ENCODE results near the gene MRPL17. TPM values are rescaled to one million over a fixed set of nuclear protein-coding genes. Genes with fewer than 3 reads are reported as not detected.
A peak's percentile ranks its signal among the peaks of the same experiment; 100 is the strongest.

The MRPL17 gene
- 13.4 TPM for polyA plus RNA-seq (2013)

- ChIA-PET CTCF (interaction anchor here (0.6 to 4.7 kb wide), 29 partner anchors 10 to 305 kb away, joined by 3 to 31 read pairs (median 3); partner anchors contain the start of genes DNHD1, ILK, RRP8 and TAF10), POLR2A (interaction anchor here (1.1 kb wide), 1 partner anchor 71 kb away, joined by 3 read pairs; no protein-coding TSS in a partner anchor)
- H3K27ac ChIP-seq (ENCODE audit: insufficient read depth in 1 of 2, low read depth in 1 of 2, low read length in 2 of 2, poor library complexity in 1 of 2, severe bottlenecking in 2 of 2), result peak within 1 kb of the TSS; percentile 77 to 90
- H3K4me1 ChIP-seq (ENCODE audit: control extremely low read depth in 1 of 4, control insufficient read depth in 4 of 4, insufficient read depth in 4 of 4, low read length in 3 of 4), result peaks cover 7 to 23% (median 18%) of the 10 kb centered on the region in 4 experiments
- H3K9me3 ChIP-seq (ENCODE audit: control extremely low read depth in 1 of 5, control insufficient read depth in 4 of 5, insufficient read depth in 2 of 5, low read depth in 1 of 5, low read length in 4 of 5), result no peaks in the 10 kb centered on the region
- H3K27me3 ChIP-seq (replicated peaks in 2 of 5; ENCODE audit: control insufficient read depth in 4 of 5, insufficient read depth in 5 of 5, low read length in 4 of 5), result no peaks in the 10 kb centered on the region
- H3K36me3 ChIP-seq (ENCODE audit: control insufficient read depth in 4 of 4, insufficient read depth in 4 of 4, low read length in 3 of 4), result peaks cover 5 to 26% (median 10%) of the 10 kb centered on the region in 4 experiments
- H3K4me3 ChIP-seq (ENCODE audit: control insufficient read depth in 1 of 7, extremely low read depth in 1 of 7, insufficient read depth in 4 of 7, low read depth in 2 of 7, low read length in 6 of 7), result peak within 1 kb of the TSS; percentile 51 to 99 (median 96)
- WGBS (ENCODE audit: insufficient coverage), result 0% methylated on average over 65 of the region's 70 CpGs
- peak; percentile 99 to 100 (median 99) for DNase-seq
Measured at GRCh38 chr11:6682936-6683861, at the start of gene MRPL17. MRPL17 (minus strand) TSS chr11:6683340; CDS start chr11:6683296, 44 bp downstream.

- ChIA-PET CTCF (interaction anchor here (0.7 to 3.6 kb wide), 7 partner anchors 10 to 273 kb away, joined by 4 to 9 read pairs (median 6); no protein-coding TSS in a partner anchor), POLR2A (interaction anchor here (0.6 kb wide), 1 partner anchor 72 kb away, joined by 3 read pairs; no protein-coding TSS in a partner anchor)
- Histone ChIP-seq H3K4me3 (ENCODE audit: control insufficient read depth in 1 of 7, extremely low read depth in 1 of 7, insufficient read depth in 4 of 7, low read depth in 2 of 7, low read length in 6 of 7) (peak overlapping the region in 1 of 7 experiments; percentile 58), H3K36me3 (ENCODE audit: control insufficient read depth in 4 of 4, insufficient read depth in 4 of 4, low read length in 3 of 4) (peaks cover 0 to 9% (median 3%) of the 10 kb centered on the region in 4 experiments), H3K27me3 (replicated peaks in 2 of 5; ENCODE audit: control insufficient read depth in 4 of 5, insufficient read depth in 5 of 5, low read length in 4 of 5) (no peaks in the 10 kb centered on the region), H3K4me1 (ENCODE audit: control extremely low read depth in 1 of 4, control insufficient read depth in 4 of 4, insufficient read depth in 4 of 4, low read length in 3 of 4) (peaks cover 0 to 7% (median 3%) of the 10 kb centered on the region in 4 experiments), H3K9me3 (ENCODE audit: control extremely low read depth in 1 of 5, control insufficient read depth in 4 of 5, insufficient read depth in 2 of 5, low read depth in 1 of 5, low read length in 4 of 5) (peaks cover 0 to 20% (median 5%) of the 10 kb centered on the region in 5 experiments), H3K27ac (ENCODE audit: insufficient read depth in 1 of 2, low read depth in 1 of 2, low read length in 2 of 2, poor library complexity in 1 of 2, severe bottlenecking in 2 of 2) (peak overlapping the region in 1 of 2 experiments; percentile 56)
- WGBS (ENCODE audit: insufficient coverage), result 62% methylated on average over 2 of the region's 6 CpGs
- DNase-seq, result peak in 2 of 3 donors; percentile 27 to 43
Measured at GRCh38 chr11:6727971-6728760, 45.0 kb upstream of the MRPL17 start.

DNA sequence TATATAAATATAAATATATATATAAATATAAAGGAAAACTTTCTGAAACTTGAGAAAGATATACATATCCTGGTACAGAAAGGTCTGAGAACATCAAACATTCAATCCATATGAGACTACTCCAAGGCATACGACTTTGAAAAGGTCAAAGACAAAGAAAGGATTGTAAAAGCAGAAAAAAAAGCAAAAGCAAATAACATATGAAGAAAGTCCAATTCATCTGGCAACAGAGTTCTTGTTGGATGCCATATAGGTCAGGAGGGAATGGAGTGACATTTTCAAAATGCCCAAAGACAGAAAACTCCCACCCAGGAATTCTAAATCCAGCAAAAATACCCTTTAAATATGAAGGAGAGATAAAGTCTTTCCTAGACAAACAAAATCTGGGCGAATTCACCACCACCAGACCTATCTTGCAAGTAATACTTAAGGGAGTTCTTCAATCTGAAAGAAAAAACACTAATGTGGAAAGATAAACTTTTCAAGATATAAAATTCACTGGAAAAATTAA lies 42.3 kb upstream of the MRPL17 start:
- 100% methylated on average over 1 of the region's 2 CpGs for WGBS (ENCODE audit: insufficient coverage)

DNA sequence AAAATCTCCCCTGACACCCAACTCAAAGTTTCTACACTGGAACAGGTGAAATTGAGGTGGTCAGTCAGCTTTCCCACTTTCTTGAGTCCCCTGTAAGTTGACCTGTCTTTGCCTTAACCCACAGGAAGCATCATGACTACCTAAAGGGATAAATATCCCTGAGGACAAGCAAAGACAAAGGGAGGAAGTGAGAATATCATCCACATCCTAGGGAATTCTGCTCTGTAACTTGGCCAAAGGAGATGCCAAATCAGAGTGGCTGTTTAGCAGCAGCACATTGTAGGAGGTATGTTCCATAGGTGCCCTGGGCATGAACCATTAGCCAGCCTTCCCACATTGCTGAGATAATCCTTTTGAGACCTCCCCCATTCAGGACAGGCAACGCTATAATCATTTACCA lies 40.9 kb upstream of the MRPL17 start:
- H3K4me3 ChIP-seq (ENCODE audit: control insufficient read depth in 1 of 7, extremely low read depth in 1 of 7, insufficient read depth in 4 of 7, low read depth in 2 of 7, low read length in 6 of 7), result no peak overlapping the region
- peaks cover 3 to 30% (median 7%) of the 10 kb centered on the region in 4 experiments for H3K36me3 ChIP-seq (ENCODE audit: control insufficient read depth in 4 of 4, insufficient read depth in 4 of 4, low read length in 3 of 4)
- H3K27ac ChIP-seq (ENCODE audit: insufficient read depth in 1 of 2, low read depth in 1 of 2, low read length in 2 of 2, poor library complexity in 1 of 2, severe bottlenecking in 2 of 2), result no peak overlapping the region
- no CpG with 5 or more reads among the region's 1 CpG for WGBS (ENCODE audit: insufficient coverage)
- ChIA-PET POLR2A (no interaction called here), CTCF (interaction anchor here (0.7 kb wide), 1 partner anchor 14 kb away, joined by 3 read pairs; no protein-coding TSS in a partner anchor)
- peaks cover 0 to 31% (median 15%) of the 10 kb centered on the region in 5 experiments for H3K9me3 ChIP-seq (ENCODE audit: control extremely low read depth in 1 of 5, control insufficient read depth in 4 of 5, insufficient read depth in 2 of 5, low read depth in 1 of 5, low read length in 4 of 5)
- DNase-seq, result no peak
- H3K27me3 ChIP-seq (replicated peaks in 2 of 5; ENCODE audit: control insufficient read depth in 4 of 5, insufficient read depth in 5 of 5, low read length in 4 of 5), result no peaks in the 10 kb centered on the region
- H3K4me1 ChIP-seq (ENCODE audit: control extremely low read depth in 1 of 4, control insufficient read depth in 4 of 4, insufficient read depth in 4 of 4, low read length in 3 of 4), result peaks cover 0 to 7% (median 3%) of the 10 kb centered on the region in 4 experiments

More for the DNA sequence above, 42.3 kb upstream of the MRPL17 start:
- no peak overlapping the region for H3K4me3 ChIP-seq (ENCODE audit: control insufficient read depth in 1 of 7, extremely low read depth in 1 of 7, insufficient read depth in 4 of 7, low read depth in 2 of 7, low read length in 6 of 7)
- no peak for DNase-seq
- peaks cover 0 to 29% (median 15%) of the 10 kb centered on the region in 5 experiments for H3K9me3 ChIP-seq (ENCODE audit: control extremely low read depth in 1 of 5, control insufficient read depth in 4 of 5, insufficient read depth in 2 of 5, low read depth in 1 of 5, low read length in 4 of 5)
- no peak overlapping the region for H3K27ac ChIP-seq (ENCODE audit: insufficient read depth in 1 of 2, low read depth in 1 of 2, low read length in 2 of 2, poor library complexity in 1 of 2, severe bottlenecking in 2 of 2)
- ChIA-PET POLR2A (no interaction called here), CTCF (no interaction called here)
- H3K27me3 ChIP-seq (replicated peaks in 2 of 5; ENCODE audit: control insufficient read depth in 4 of 5, insufficient read depth in 5 of 5, low read length in 4 of 5), result no peaks in the 10 kb centered on the region
- peaks cover 0 to 7% (median 3%) of the 10 kb centered on the region in 4 experiments for H3K4me1 ChIP-seq (ENCODE audit: control extremely low read depth in 1 of 4, control insufficient read depth in 4 of 4, insufficient read depth in 4 of 4, low read length in 3 of 4)
- H3K36me3 ChIP-seq (ENCODE audit: control insufficient read depth in 4 of 4, insufficient read depth in 4 of 4, low read length in 3 of 4), result peaks cover 3 to 27% (median 5%) of the 10 kb centered on the region in 4 experiments

DNA sequence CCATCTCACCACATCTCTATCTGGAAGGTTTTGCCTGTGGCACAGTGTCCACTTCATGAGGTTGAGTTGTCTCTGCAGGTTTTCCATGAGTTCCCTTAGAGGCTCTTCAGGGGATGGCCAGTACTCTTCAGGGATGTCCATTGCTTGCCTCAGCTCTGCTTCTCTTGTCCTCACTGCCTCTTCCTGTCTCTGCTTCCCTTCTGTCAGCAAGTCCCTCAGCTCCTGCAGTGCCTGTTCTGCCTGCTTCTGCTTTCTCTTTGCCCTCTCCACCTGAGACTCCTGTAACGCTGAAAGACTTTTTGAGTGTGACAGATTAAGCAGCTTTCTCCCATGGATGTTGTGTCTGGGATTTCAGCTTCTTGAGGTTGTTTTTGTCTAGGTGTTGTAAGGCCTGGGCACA lies 38.2 kb upstream of the MRPL17 start:
- Histone ChIP-seq H3K9me3 (ENCODE audit: control extremely low read depth in 1 of 5, control insufficient read depth in 4 of 5, insufficient read depth in 2 of 5, low read depth in 1 of 5, low read length in 4 of 5) (peaks cover 0 to 33% (median 13%) of the 10 kb centered on the region in 5 experiments), H3K27me3 (replicated peaks in 2 of 5; ENCODE audit: control insufficient read depth in 4 of 5, insufficient read depth in 5 of 5, low read length in 4 of 5) (no peaks in the 10 kb centered on the region), H3K36me3 (ENCODE audit: control insufficient read depth in 4 of 4, insufficient read depth in 4 of 4, low read length in 3 of 4) (peaks cover 0 to 30% (median 7%) of the 10 kb centered on the region in 4 experiments), H3K4me1 (ENCODE audit: control extremely low read depth in 1 of 4, control insufficient read depth in 4 of 4, insufficient read depth in 4 of 4, low read length in 3 of 4) (no peaks in the 10 kb centered on the region), H3K4me3 (ENCODE audit: control insufficient read depth in 1 of 7, extremely low read depth in 1 of 7, insufficient read depth in 4 of 7, low read depth in 2 of 7, low read length in 6 of 7) (no peak overlapping the region), H3K27ac (ENCODE audit: insufficient read depth in 1 of 2, low read depth in 1 of 2, low read length in 2 of 2, poor library complexity in 1 of 2, severe bottlenecking in 2 of 2) (no peak overlapping the region)
- CTCF ChIA-PET, result interaction anchor here (0.9 to 3.7 kb wide), 5 partner anchors 16 to 36 kb away, joined by 3 to 22 read pairs (median 5); no protein-coding TSS in a partner anchor
- peak in 1 of 3 donors; percentile 4 for DNase-seq
- POLR2A ChIA-PET, result no interaction called here
- WGBS (ENCODE audit: insufficient coverage), result no CpG with 5 or more reads among the region's 1 CpG

- POLR2A ChIA-PET, result no interaction called here
- 100% methylated on average over 1 of the region's 1 CpG for WGBS (ENCODE audit: insufficient coverage)
- Histone ChIP-seq H3K4me3 (ENCODE audit: control insufficient read depth in 1 of 7, extremely low read depth in 1 of 7, insufficient read depth in 4 of 7, low read depth in 2 of 7, low read length in 6 of 7) (no peak overlapping the region), H3K9me3 (ENCODE audit: control extremely low read depth in 1 of 5, control insufficient read depth in 4 of 5, insufficient read depth in 2 of 5, low read depth in 1 of 5, low read length in 4 of 5) (peaks cover 0 to 26% (median 15%) of the 10 kb centered on the region in 5 experiments), H3K36me3 (ENCODE audit: control insufficient read depth in 4 of 4, insufficient read depth in 4 of 4, low read length in 3 of 4) (peaks cover 0 to 25% (median 7%) of the 10 kb centered on the region in 4 experiments), H3K27me3 (replicated peaks in 2 of 5; ENCODE audit: control insufficient read depth in 4 of 5, insufficient read depth in 5 of 5, low read length in 4 of 5) (no peaks in the 10 kb centered on the region), H3K27ac (ENCODE audit: insufficient read depth in 1 of 2, low read depth in 1 of 2, low read length in 2 of 2, poor library complexity in 1 of 2, severe bottlenecking in 2 of 2) (no peak overlapping the region), H3K4me1 (ENCODE audit: control extremely low read depth in 1 of 4, control insufficient read depth in 4 of 4, insufficient read depth in 4 of 4, low read length in 3 of 4) (no peaks in the 10 kb centered on the region)
- DNase-seq, result no peak
- CTCF ChIA-PET, result interaction anchor here (1.0 to 3.7 kb wide), 3 partner anchors 14 to 36 kb away, joined by 3 to 22 read pairs (median 7); no protein-coding TSS in a partner anchor
Measured at GRCh38 chr11:6719576-6719975, 36.4 kb upstream of the MRPL17 start.
